Liver (tissue), 9 donors: Measurements from ENCODE around the gene TBCA. TPM values are rescaled to one million over a fixed set of nuclear protein-coding genes. Genes with fewer than 3 reads are reported as not detected.

Source experiments
- DNase-seq: peaks from one replicate; pipeline ENCODE4 v3.0.0-alpha.2; 2017; ENCODE audit warnings: low spot score
- H3K27ac ChIP-seq, 2 donors: one replicate each; pipeline ENCODE4 v1.7.0; 2013; ENCODE audit warnings: inconsistent platforms in 2 of 2, low read length in 2 of 2, control low read depth in 1 of 2, low read depth in 1 of 2, mild to moderate bottlenecking in 1 of 2
- H3K27me3 ChIP-seq, 4 donors: one replicate each; pipeline versions ENCODE4 v1.6.1 to v1.7.0; 2013; ENCODE audit warnings: low read length in 3 of 4, inconsistent platforms in 1 of 4, mild to moderate bottlenecking in 1 of 4, moderate library complexity in 1 of 4; ENCODE audit not compliant: control insufficient read depth in 4 of 4, insufficient read depth in 4 of 4
- H3K36me3 ChIP-seq, 4 donors: one replicate each; pipeline versions ENCODE4 v1.6.1 to v1.7.0; 2013; ENCODE audit warnings: low read length in 3 of 4, mild to moderate bottlenecking in 3 of 4, low read depth in 1 of 4, moderate library complexity in 1 of 4; ENCODE audit not compliant: control insufficient read depth in 4 of 4, insufficient read depth in 3 of 4
- H3K4me1 ChIP-seq, 4 donors: one replicate each; pipeline versions ENCODE4 v1.6.1 to v1.7.0; 2013; ENCODE audit warnings: low read length in 3 of 4, mild to moderate bottlenecking in 3 of 4, moderate library complexity in 1 of 4; ENCODE audit not compliant: control insufficient read depth in 4 of 4, insufficient read depth in 4 of 4
- H3K4me3 ChIP-seq, 3 donors: one replicate each; pipeline versions ENCODE4 v1.6.1 to v1.7.0; 2013; ENCODE audit warnings: low read length in 3 of 3, control low read depth in 1 of 3, low read depth in 1 of 3, mild to moderate bottlenecking in 1 of 3
- H3K9ac ChIP-seq, 2 donors: one replicate each; pipeline ENCODE4 v1.7.0; 2013; ENCODE audit warnings: low read length in 2 of 2, mild to moderate bottlenecking in 2 of 2, moderate library complexity in 2 of 2, control low read depth in 1 of 2, low read depth in 1 of 2
- H3K9me3 ChIP-seq, 4 donors: one replicate each; pipeline versions ENCODE4 v1.6.1 to v1.7.0; 2013; ENCODE audit warnings: low read length in 3 of 4; ENCODE audit not compliant: control insufficient read depth in 4 of 4
- CTCF ChIP-seq: fragments of 150-350 bp; IDR thresholded peaks from 2 replicates; pipeline ENCODE4 v1.5.1; 2017; ENCODE audit warnings: improper control_type of control experiment, low read depth, low read length; ENCODE audit not compliant: missing input control
- EGR1 ChIP-seq, 2 donors: IDR thresholded peaks; 2 replicates each; pipeline ENCODE4 v1.6.1; 2016 to 2018; ENCODE audit warnings: antibody characterized with exemption in 2 of 2, low read depth in 2 of 2
- FOXA1 ChIP-seq: IDR thresholded peaks from 2 replicates; pipeline ENCODE4 v1.6.1; 2016; ENCODE audit warnings: antibody characterized with exemption
- FOXA2 ChIP-seq: IDR thresholded peaks from 2 replicates; pipeline ENCODE4 v1.6.1; 2016; ENCODE audit warnings: antibody characterized with exemption
- GABPA ChIP-seq, 2 donors: IDR thresholded peaks in 1 of 2; conservative IDR thresholded peaks in 1 of 2; 2 replicates each; pipeline ENCODE4 v1.6.1; 2016; ENCODE audit warnings: antibody characterized with exemption in 2 of 2, mild to moderate bottlenecking in 1 of 2, moderate library complexity in 1 of 2
- HNF4A ChIP-seq, 2 donors: conservative IDR thresholded peaks; 2 replicates each; pipeline ENCODE4 v1.6.1; 2016; ENCODE audit warnings: antibody characterized with exemption in 2 of 2, mild to moderate bottlenecking in 2 of 2
- HNF4G ChIP-seq: IDR thresholded peaks from 2 replicates; pipeline ENCODE4 v1.6.1; 2016; ENCODE audit warnings: antibody characterized with exemption
- JUND ChIP-seq, 2 donors: IDR thresholded peaks; 2 replicates each; pipeline ENCODE4 v1.6.1; 2016; ENCODE audit warnings: antibody characterized with exemption in 2 of 2
- MAX ChIP-seq: IDR thresholded peaks from 2 replicates; pipeline ENCODE4 v1.6.1; 2016; ENCODE audit warnings: antibody characterized with exemption
- NR2F2 ChIP-seq: IDR thresholded peaks from 2 replicates; pipeline ENCODE4 v1.6.1; 2016; ENCODE audit warnings: antibody characterized with exemption
- RAD21 ChIP-seq, 2 donors: IDR thresholded peaks; 2 replicates each; pipeline ENCODE4 v1.6.1; 2016; ENCODE audit warnings: antibody characterized with exemption in 2 of 2, mild to moderate bottlenecking in 2 of 2
- RXRA ChIP-seq, 2 donors: IDR thresholded peaks; 2 replicates each; pipeline ENCODE4 v1.6.1; 2017 to 2018; ENCODE audit warnings: antibody characterized with exemption in 2 of 2, mild to moderate bottlenecking in 1 of 2
- TAF1 ChIP-seq: conservative IDR thresholded peaks from 2 replicates; pipeline ENCODE4 v1.6.1; 2016; ENCODE audit warnings: antibody characterized with exemption, mild to moderate bottlenecking
- YY1 ChIP-seq: IDR thresholded peaks from 2 replicates; pipeline ENCODE4 v1.6.1; 2016; ENCODE audit warnings: antibody characterized with exemption, mild to moderate bottlenecking
- ZBTB33 ChIP-seq: IDR thresholded peaks from 2 replicates; pipeline ENCODE4 v1.6.1; 2016; ENCODE audit warnings: antibody characterized with exemption
- WGBS: extraction: QIAGEN DNeasy Blood & Tissue Kit; methylation state at CpG from one replicate; pipeline ENCODE4 v1.1.7; 2013; 5-methylcytosine and 5-hydroxymethylcytosine counted together
- polyA plus RNA-seq, 2 donors: library from polyadenylated mRNA; stranded (reverse) in 1 of 2; unstranded in 1 of 2; fragments of 200-250 nt in 1 of 2; fragments of >200 nt in 1 of 2; fragmentation: Nextera tagmentation in 1 of 2; extraction: Ambion mirVana in 1 of 2; gene quantifications; one replicate each; pipeline versions ENCODE4 v1.2.1 to v1.2.3, GENCODE V29; 2013 to 2015
- total RNA-seq, 2 donors: library from RNA; depleted of rRNA; stranded (reverse); fragments of >200 nt; gene quantifications; one replicate each; pipeline ENCODE4 v1.2.3, GENCODE V29; 2014
- TF ChIP-seq, protein P1 (sequence below): IDR thresholded peaks from 2 replicates; pipeline ENCODE4 v1.6.1; 2016; ENCODE audit warnings: antibody characterized with exemption, mild to moderate bottlenecking
- donor health status: healthy.
- donor health status: healthy.
- donor health status: healthy.
- donor health status: healthy.
- donor health status: healthy.

TBCA gene
- total and polyA plus RNA-seq, 4 donors: 62.5 to 338 (median 107) TPM

GRCh38 chr5:77768978-77769377 is 7.2 kb downstream of the TBCA start:
- Histone ChIP-seq H3K27me3 (no peaks in the 10 kb centered on the region), H3K9ac (no peak overlapping the region), H3K4me1 (peaks cover 2 to 18% (median 8%) of the 10 kb centered on the region in 4 donors), H3K36me3 (peaks cover 0 to 10% (median 5%) of the 10 kb centered on the region in 4 donors), H3K27ac (no peak overlapping the region), H3K9me3 (no peaks in the 10 kb centered on the region), H3K4me3 (no peak overlapping the region)
- no peak for DNase-seq
- no peak for TF ChIP-seq RAD21 (IDR thresholded peaks at IDR 0.05)
- no peak for TF ChIP-seq YY1
- no peak for TF ChIP-seq EGR1 (IDR thresholded peaks at IDR 0.05; ENCODE audit: low read depth in 2 of 2)
- TF ChIP-seq HNF4A (conservative IDR thresholded peaks at IDR 0.05): no peak
- no peak for TF ChIP-seq GABPA (IDR thresholded peaks at IDR 0.05 in 1 of 2, conservative IDR thresholded peaks at IDR 0.05 in 1 of 2)
- TF ChIP-seq, protein P1, sequence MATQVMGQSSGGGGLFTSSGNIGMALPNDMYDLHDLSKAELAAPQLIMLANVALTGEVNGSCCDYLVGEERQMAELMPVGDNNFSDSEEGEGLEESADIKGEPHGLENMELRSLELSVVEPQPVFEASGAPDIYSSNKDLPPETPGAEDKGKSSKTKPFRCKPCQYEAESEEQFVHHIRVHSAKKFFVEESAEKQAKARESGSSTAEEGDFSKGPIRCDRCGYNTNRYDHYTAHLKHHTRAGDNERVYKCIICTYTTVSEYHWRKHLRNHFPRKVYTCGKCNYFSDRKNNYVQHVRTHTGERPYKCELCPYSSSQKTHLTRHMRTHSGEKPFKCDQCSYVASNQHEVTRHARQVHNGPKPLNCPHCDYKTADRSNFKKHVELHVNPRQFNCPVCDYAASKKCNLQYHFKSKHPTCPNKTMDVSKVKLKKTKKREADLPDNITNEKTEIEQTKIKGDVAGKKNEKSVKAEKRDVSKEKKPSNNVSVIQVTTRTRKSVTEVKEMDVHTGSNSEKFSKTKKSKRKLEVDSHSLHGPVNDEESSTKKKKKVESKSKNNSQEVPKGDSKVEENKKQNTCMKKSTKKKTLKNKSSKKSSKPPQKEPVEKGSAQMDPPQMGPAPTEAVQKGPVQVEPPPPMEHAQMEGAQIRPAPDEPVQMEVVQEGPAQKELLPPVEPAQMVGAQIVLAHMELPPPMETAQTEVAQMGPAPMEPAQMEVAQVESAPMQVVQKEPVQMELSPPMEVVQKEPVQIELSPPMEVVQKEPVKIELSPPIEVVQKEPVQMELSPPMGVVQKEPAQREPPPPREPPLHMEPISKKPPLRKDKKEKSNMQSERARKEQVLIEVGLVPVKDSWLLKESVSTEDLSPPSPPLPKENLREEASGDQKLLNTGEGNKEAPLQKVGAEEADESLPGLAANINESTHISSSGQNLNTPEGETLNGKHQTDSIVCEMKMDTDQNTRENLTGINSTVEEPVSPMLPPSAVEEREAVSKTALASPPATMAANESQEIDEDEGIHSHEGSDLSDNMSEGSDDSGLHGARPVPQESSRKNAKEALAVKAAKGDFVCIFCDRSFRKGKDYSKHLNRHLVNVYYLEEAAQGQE: no peak
- TF ChIP-seq HNF4G: no peak
- TF ChIP-seq FOXA2: no peak
- TF ChIP-seq JUND (IDR thresholded peaks at IDR 0.05): no peak
- TF ChIP-seq FOXA1: no peak
- TF ChIP-seq TAF1: no peak
- no peak for TF ChIP-seq NR2F2
- no peak for TF ChIP-seq CTCF
- TF ChIP-seq ZBTB33: no peak
- no peak for TF ChIP-seq MAX
- TF ChIP-seq RXRA (IDR thresholded peaks at IDR 0.05): no peak

DNA sequence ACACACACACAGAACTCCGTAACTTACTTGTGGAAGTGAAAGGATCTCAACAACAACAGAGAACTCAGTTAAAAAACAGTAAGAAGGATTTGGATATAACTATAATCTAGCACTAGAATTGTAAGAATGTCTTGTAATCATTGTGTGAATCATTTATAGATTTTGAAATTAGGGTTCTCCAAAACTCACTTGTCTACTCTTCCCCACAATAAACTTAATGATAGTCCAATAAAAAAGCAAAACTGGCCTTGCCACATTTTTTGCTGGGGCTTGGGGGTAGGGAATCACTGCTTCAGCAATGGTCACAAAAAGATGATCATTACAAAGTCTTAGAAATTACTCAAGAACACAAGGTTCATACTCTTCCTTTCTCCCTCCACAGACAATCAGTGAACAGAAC is 8.8 kb downstream of the TBCA start:
- H3K27me3 ChIP-seq: no peaks in the 10 kb centered on the region
- no peak overlapping the region for H3K9ac ChIP-seq
- H3K27ac ChIP-seq: no peak overlapping the region
- no peaks in the 10 kb centered on the region for H3K9me3 ChIP-seq
- no peak for TF ChIP-seq ZBTB33
- TF ChIP-seq FOXA1: no peak
- TF ChIP-seq FOXA2: no peak
- no peak for TF ChIP-seq JUND (IDR thresholded peaks at IDR 0.05)
- 99% methylated on average over 1 of the region's 1 CpG for WGBS
- H3K4me1 ChIP-seq: peaks cover 2 to 15% (median 5%) of the 10 kb centered on the region in 4 donors
- no peak overlapping the region for H3K4me3 ChIP-seq
- peaks cover 0 to 11% (median 6%) of the 10 kb centered on the region in 4 donors for H3K36me3 ChIP-seq
- DNase-seq: no peak
